ENCODE data around the gene SPINK7.
"Not testable (repeated sequence)": the region's sequence is repeated elsewhere in the genome, so short reads cannot be mapped to it uniquely, and the experiment has no call there.

Gene SPINK7
- 0 to 0.07 (median 0) reads per million in 18 experiments for total RNA-seq

GRCh38 chr5:148312153-148312552 lies at the start of gene SPINK7:
TSS of gene SPINK7 (plus strand) at chr5:148312423. CDS start at chr5:148312484, 61 bp downstream.
- DNase-seq: no peak

- DNase-seq: no peak
Observed at GRCh38 chr5:148267962-148268361, 44.3 kb upstream of the SPINK7 start.

DNA sequence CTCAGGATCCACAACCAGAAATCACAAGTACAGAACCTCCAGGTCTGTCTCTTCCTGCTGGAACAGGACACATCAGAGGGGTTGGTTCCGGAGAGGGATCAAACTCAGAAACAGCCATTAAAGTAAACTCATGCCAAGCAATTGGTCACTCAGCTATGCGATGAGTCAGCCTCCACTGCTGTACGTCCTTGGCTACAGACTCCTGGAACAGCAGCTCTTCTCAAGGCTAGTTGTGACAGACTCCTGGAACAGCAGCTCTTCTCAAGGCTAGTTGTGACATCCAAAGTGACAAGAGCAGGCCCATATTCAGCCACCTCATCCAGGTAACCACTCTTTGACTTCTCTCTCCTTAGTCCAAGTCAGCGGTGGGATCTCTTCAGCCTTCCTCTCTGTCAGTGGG lies 43.7 kb upstream of the SPINK7 start, which contains the start of gene SPINK13:
Gene SPINK13, plus strand, starts transcription at position 229 of the 400 bp plus-strand sequence. CDS start 1,279 bp downstream, outside the sequence.
- no peak for DNase-seq

DNA sequence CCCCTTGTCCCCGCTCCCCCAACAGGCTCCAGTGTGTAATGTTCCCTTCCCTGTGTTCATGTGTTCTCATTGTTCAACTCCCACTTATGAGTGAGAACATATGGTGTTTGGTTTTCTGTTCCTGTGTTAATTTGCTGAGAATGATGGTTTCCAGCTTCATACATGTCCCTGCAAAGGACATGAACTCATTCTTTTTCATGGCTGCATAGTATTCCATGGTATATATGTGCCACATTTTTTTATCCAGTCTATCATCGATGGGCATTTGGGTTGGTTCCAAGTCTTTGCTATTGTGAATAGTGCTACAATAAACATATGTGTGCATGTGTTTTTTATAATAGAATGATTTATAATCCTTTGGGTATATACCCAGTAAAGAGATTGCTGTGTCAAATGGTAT lies 37.1 kb upstream of the SPINK7 start:
- DNase-seq: not testable (repeated sequence)

DNA sequence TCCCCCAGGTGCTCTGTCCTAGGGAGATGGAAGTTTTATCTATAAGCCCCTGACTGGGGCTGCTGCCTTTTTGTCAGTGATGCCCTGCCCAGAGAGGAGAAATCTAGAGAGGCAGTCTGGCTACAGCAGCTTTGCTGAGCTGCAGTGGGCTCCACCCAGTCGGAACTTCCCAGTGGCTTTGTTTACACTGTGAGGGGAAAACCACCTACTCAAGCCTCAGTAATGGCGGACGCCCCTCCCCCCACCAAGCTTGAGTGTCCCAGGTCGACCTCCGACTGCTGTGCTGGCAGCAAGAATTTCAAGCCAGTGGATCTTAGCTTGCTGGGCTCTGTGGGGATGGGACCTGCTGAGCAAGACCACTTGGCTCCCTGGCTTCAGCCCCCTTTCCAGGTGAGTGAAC lies 31.3 kb upstream of the SPINK7 start:
- not testable (repeated sequence) for DNase-seq

- DNase-seq: not testable (repeated sequence)
Observed at GRCh38 chr5:148281336-148281735, 30.9 kb upstream of the SPINK7 start.

DNA sequence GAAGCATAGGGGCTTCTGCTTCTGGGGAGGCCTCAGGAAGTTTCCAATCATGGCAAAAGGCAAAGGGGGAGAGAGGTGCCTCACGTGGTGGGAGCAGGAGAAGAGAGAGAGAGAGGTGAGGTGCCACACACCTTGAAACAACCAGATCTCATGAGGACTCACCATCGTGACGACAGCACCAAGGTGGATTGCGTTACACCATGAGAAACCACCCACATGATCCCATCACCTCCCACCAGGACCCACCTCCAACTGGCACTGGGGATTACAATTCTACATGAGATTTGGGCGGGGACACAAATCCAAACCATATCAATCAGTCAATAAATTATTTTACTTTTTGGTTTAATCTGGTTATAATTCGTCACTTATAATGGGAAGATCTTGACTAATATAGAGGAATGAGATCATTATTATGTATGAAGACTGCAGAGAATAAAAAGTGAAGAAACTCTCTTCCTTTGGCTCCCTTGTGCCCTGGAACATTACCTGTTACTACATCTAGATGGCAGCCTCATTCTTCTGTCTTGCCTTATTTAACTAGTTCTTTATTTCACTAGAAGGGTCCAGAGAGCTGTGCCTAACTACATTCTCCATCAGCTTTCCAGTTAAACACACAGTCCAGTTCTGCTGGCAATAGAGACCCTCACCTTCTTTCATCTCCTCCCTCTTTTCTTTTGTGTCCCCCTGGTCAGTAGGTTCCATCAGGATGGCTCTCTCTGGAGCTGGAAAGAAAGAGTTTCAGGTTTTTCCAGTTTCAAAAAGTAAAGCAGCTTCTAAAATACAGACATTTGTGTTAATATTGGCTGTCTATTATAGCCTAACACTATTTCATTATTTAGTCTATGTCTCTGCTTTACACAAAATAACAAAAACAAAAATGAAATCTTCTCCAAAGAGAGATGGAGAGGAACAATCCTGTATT lies 21.7 kb upstream of the SPINK7 start:
- DNase-seq: peak; percentile 13 to 25

DNA sequence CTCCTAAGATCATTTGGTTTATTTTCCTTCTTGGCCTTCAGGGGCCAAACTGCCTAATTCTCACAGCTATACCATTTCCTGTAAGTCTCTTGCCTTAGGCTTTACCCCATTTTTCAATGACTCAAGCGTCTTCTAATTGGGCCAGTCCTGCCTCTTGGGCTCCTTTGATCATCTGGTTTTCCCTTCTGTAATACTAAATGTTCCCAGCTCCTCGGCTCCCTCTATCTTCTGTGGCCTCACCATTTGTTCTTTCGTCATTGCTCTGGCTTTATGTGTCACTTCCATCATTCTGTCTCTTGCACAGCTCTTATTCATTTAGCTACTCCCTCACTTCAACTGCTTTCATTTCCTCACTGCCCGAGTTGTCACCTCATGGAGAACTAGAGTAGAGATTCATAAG lies 14.5 kb upstream of the SPINK7 start:
- DNase-seq: no peak

DNA sequence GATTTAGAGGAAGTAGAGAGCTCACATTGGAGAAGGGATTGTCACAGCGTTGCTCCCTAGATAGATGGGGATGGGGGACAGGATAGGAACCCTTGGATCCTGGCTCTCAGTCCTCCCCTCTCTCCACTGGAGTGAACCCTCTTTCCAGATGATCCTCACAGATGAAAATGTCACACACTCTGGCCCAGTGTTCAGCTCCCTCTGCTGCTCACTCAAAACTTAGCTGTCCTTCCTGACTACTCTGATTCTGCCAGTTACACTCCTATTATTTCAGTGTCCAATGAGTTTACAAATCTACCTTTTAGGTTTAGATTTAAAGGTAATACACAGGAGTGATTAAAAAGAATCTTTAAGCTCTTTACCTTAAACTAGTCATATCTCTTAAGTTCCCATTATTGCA lies 5.8 kb upstream of the SPINK7 start:
- no peak for DNase-seq

DNA sequence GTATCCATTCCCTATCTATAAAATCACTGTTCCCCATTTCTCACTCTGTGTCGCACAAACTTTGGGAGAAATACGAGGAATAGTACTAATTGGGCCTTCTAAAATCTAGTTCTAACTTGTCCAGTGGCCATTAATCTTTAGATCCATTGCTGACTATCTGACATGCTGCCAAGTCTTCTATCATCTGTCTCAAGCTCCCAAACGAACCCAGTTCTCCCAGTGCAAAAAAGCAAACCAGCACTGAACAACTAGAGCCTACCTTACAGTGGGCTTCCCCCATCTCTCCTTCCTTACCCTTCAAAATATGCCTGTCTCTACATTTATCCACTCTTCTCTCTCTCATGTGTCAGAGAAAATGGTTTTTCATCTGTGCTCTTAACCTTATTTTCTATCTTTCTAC lies 3.2 kb upstream of the SPINK7 start:
- no peak for DNase-seq

DNA sequence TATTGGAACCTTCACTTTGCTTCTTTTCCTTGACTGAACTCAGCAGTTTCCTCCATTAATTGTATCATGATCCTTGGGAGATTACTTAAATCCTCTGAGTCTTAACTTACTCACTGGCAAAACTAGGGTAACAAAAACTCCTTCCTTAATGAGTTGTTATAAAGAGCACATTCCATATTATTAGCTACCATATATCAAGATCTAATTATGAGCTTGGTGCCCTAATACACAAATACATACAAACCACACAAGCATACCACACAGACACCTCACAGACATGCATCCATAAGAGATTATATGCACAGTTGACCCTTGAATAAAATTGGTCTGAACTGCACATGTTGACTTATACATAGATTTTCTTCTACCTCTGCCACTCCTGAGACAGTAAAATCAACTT lies 2.5 kb upstream of the SPINK7 start:
- DNase-seq: no peak

DNA sequence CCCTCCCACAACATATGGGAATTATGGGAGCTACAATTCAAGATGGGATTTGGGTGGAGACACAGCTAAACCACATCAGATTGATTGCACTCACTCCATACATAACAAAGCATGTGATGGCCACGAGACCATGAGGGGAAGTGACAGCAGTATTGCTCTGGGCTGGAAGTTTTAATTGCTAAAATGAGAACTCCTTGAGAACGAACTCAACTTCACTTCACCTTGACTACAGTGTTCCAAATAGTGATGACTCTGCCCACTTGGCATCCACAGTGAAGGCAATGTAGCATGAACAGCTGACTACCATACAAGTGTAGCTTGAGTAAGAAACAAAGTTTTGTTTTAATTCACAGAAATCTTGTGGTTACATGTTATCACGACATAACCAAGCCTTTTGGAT lies 739 bp upstream of the SPINK7 start:
- DNase-seq: peak; percentile 21 to 32

DNA sequence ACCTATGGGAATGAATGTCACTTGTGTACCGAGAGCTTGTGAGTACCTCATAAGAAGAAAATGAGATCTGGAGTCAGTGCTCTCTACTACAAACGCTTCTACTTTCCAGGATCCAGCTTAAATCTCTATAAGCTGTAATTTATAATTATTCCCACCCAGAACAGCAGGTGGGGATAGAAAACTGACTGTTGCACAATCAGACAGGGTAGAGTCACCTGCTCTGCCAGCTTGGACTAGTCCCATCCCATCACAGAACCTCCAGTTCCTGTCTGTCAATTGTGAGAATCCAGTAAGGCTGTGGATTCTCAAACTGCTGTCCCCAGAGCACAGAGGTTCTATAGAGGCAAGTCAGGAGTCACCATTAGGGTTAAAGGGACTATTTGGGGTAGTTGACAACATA lies 2.0 kb downstream of the SPINK7 start:
- DNase-seq: no peak

- no peak for DNase-seq
Observed at GRCh38 chr5:148314731-148315130, 2.5 kb downstream of the SPINK7 start.

DNA sequence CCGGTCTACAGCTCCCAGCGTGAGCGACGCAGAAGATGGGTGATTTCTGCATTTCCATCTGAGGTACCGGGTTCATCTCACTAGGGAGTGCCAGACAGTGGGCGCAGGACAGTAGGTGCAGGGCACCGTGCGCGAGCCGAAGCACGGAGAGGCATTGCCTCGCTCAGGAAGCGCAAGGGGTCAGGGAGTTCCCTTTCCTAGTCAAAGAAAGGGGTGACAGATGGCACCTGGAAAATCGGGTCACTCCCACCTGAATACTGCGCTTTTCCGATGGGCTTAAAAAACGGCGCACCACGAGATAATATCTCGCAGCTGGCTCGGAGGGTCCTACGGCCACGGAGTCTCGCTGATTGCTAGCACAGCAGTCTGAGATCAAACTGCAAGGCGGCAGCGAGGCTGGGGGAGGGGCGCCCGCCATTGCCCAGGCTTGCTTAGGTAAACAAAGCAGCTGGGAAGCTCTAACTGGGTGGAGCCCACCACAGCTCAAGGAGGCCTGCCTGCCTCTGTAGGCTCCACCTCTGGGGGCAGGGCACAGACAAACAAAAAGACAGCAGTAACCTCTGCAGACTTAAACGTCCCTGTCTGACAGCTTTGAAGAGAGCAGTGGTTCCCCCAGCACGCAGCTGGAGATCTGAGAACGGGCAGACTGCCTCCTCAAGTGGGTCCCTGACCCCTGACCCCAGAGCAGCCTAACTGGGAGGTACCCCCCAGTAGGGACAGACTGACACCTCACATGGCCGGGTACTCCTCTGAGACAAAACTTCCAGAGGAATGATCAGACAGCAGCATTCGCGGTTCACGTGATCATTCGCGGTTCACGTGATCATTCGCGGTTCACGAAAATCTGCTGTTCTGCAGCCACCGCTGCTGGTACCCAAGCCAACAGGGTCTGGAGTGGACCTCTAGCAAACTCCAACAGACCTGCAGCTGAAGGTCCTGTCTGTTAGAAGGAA lies 8.1 kb downstream of the SPINK7 start:
- not testable (repeated sequence) for DNase-seq

DNA sequence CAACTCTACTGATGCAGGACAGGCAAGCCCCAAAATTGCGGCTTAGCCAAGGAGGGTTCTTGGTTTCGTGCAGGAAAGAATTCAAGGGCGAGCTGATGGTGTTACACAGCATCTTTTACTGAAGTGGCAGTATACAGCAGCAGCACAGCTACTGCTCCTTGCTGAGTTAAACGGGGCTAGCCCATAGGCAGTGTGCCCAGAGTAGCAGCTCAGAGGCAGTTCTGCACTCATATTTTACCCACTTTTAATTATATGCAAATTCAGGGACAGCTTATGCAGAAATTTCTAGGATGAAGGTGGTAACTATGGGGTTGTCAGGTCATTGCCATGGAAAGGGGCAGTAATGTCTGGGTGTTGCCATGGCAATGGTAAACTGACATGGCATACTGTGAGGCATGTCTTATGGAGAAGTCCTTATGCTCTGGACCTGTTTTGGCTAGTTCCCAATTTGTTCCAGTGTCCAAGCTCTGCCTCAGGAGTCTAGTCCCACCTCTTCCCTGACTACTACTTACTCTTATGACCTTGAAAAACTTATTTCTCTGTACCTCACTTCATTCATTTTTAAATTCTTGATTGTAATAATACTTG lies 21.1 kb downstream of the SPINK7 start:
- DNase-seq: no peak

- DNase-seq: no peak
Observed at GRCh38 chr5:148335259-148335658, 23.0 kb downstream of the SPINK7 start, which contains the start of gene SPINK9. TSS of gene SPINK9 (plus strand) at chr5:148335559. CDS start at chr5:148335614, 55 bp downstream.

- no peak for DNase-seq
Observed at GRCh38 chr5:148336704-148337435, 24.6 kb downstream of the SPINK7 start.

- no peak for DNase-seq
Observed at GRCh38 chr5:148342371-148343045, 30.3 kb downstream of the SPINK7 start.

DNA sequence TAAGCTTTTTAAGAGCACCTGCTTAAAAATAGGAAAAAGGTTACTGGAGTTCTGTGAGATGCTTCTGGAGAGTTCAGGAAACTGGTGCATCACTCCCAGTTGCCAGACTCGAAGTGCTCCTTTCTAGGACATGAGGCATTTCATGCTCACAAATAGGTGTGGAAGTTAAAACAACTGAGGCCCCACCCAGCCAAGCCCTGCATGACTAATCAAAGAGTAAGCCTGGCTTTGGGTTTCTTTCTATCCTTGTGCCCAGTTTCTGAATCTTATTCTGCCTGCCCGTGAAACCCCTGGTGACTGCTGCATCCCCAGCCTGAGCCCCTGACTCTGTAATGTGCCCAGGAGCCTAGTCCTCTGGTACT lies 30.8 kb downstream of the SPINK7 start:
- no peak for DNase-seq
